HG02623 (cell line): Measurements from ENCODE around the gene PPFIA4.
"Not testable (repeated sequence)": the region's sequence is repeated elsewhere in the genome, so short reads cannot be mapped to it uniquely, and the experiment has no call there.

Source experiments
- ATAC-seq: cut with Tn5 transposase; IDR thresholded peaks from one replicate; pipeline ENCODE4 v1.9.1; 2021; ENCODE audit warnings: moderate library complexity; ENCODE audit not compliant: unreplicated experiment

PPFIA4 gene

GRCh38 chr1:203026031-203026665, at the start of gene PPFIA4:
PPFIA4 (plus strand) TSS chr1:203026491; CDS start chr1:203039009, 12,518 bp downstream.
- peak; percentile 70 for ATAC-seq

GRCh38 chr1:202976633-202977032, 49.7 kb upstream of the PPFIA4 start:
- no peak for ATAC-seq

- ATAC-seq, result no peak
Observed at GRCh38 chr1:202979459-202979858, 46.8 kb upstream of the PPFIA4 start.

GRCh38 chr1:202981939-202982338, 44.4 kb upstream of the PPFIA4 start:
- no peak for ATAC-seq

GRCh38 chr1:202982715-202983430, 43.4 kb upstream of the PPFIA4 start:
- no peak for ATAC-seq

DNA sequence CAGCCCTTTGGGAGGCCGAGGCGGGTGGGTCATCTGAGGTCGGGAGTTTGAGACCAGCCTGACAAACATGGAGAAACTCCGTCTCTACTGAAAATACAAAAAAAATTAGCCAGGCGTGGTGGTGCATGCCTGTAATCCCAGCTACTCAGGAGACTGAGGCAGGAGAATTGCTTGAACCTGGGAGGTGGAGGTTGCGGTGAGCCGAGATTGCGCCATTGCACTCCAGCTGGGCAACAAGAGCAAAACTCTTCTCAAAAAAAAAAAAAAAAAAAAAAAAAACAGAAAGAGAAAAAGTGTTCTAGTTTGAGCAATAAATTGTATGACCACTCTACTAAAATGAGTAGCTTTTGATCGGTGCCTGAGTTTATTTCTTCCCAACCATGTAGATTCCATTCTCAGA, 40.2 kb upstream of the PPFIA4 start:
- ATAC-seq, result not testable (repeated sequence)

DNA sequence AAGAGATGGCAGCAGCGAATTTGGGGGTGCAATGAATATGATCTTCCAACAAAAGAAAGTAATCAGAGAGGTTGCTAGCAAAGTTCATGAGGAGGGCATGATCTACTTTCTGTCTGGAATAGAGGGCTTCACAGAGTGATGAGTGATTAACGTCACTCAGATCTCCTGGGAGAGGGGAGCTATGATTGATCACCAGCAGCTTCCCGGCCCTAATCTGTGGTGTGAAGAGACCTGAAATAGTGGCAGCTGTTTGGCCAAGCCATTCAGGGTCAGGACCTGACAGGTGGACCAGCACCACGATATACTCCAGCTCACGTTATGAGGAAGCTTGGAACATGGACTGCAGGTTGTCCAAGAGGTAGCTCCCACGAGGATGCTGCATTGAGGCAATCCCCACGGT, 39.0 kb upstream of the PPFIA4 start:
- no peak for ATAC-seq

- ATAC-seq, result no peak
Observed at GRCh38 chr1:202987922-202988583, 38.2 kb upstream of the PPFIA4 start.

- ATAC-seq, result no peak
Observed at GRCh38 chr1:202989879-202990278, 36.4 kb upstream of the PPFIA4 start.

- no peak for ATAC-seq
Observed at GRCh38 chr1:202991112-202991511, 35.2 kb upstream of the PPFIA4 start.

DNA sequence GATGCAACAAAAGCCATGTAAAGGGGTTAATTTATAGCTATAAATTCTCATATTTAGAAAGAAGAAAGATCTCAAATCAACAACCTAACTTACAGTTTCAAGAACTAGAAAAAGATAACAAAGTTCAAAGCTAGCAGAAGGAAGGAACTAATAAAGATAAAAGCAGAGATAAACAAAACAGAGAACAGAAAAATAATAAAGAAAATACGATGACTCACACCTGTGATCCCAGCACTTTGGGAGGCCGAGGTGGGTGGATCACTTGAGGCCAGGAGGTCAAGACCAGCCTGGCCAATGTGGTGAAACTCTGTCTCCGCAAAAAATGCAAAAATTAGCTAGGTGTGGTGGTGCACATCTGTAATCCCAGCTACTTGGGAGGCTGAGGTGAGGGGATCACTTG, 31.5 kb upstream of the PPFIA4 start:
- no peak for ATAC-seq

DNA sequence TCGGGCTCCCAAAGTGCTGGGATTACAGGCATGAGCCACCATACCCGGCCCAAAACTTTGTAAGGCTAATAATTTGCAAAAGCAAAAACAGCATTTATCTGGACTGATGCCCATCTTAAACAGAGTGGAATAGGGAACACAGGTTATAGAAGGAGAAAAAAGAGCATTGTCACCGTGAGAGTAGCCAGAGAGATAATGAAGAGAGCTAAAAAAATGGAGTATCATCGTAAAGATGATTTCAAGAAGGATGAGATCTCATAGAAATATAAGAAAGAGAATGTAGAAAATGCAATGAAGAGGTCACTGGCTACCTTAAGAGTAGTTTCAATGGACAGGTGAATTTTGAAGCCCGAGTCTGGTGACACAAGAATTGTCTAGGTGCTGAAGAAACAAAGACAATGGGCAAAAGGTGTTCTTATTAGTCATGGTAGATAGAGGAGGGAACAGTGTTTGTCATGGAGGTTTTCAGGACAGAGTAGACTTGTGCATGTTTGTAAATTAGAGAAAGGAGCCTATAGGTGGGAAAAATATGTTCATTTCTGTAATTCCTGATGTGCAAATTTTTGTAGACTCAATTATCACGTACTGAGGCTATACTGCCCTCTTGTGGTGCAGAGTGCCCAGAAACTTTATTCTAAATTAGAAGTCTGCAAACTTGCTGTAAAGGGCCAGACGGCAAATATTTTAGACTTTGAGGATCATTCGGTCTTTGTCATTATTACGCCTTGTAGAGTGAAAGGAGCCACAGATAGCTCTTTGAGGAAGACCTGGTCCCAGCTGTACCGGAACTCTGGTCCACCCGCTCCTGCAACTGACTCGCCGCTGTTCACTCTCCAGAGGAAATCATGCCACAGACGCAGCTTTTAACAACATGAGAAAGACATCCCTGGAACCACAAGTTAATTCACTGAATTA, 27.2 kb upstream of the PPFIA4 start:
- ATAC-seq, result no peak

DNA sequence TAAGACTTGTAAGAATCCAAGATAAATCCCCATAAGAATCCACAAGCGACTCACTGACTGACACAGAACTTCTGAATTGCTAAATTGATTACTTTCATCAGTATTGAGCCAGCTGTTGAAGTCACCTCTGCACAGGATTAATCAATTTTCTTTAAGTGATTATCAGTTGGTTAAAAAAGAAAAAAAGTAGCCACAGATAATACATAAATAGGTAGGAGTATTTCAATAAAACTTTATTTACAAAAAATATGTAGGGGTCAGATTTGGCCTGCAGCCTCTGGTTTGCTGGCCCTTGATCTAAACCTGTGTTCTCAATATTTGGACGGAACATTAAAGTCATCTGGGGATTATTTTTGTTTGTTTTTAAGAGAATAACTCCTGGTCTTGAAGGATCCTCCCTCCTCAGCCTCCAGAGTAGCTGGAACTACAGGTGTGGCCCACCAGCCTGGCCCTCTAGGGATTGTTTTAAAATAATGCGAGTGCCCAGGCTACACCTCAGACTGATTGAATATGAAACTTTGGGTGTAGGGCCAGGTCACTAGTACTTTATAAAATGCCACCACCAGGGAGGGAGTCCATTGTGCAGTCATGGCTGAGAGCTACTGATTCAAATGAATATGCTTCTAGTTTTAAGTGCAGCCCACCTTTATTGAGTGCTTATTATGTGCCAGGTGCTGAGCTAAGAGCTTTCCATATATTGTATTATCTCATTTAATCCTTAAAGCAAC, 25.9 kb upstream of the PPFIA4 start:
- no peak for ATAC-seq

GRCh38 chr1:203001986-203002385, 24.3 kb upstream of the PPFIA4 start:
- ATAC-seq, result no peak

DNA sequence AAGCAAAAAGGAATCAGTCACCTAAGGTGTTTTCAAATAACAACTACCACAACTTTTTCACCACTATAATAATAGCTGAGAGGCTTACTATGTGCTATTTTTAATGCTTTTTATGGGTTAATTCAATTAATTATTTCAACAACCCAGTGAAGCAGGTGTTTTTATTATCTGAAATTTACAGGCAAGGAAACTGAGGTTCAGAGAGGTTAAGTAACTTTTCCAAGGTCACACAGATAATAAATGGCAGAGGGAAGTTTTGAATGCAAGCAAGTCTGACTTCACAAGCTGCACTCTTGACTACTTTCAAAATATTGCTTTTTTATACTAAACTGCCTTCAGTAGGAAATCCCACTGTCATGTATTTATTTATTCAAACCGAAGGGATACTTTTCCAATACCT, 23.3 kb upstream of the PPFIA4 start:
- no peak for ATAC-seq

DNA sequence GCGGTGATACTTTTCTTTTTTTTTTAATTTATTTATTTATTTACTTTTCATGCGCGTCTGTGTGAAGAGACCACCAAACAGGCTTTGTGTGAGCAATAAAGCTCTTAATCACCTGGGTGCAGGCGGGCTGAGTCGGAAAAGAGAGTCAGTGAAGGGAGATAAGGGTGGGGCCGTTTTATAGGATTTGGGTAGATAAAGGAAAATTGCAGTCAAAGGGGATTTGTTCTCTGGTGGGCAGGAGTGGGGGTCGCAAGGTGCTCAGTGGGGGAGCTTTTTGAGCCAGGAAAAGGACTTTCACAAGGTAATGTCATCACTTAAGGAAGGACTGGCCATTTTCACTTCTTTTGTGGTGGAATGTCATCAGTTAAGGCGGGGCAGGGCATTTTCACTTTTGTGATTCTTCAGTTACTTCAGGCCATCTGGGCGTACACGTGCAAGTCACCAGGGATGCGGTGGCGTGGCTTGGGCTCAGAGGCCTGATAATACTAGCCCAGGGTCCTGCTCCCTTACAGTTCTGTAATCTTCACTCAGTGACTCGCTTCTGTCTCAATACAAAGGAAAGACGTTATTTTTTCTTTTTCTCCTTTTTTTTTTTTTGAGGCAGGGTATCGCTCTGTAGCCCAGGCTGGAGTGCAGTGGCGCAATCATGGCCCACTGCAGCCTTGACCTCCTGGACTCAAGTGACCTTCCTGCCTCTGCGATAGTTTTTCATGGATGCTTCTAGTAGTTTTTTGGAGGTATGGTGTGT, 20.7 kb upstream of the PPFIA4 start:
- ATAC-seq, result not testable (repeated sequence)

- ATAC-seq, result peak; percentile 87
Observed at GRCh38 chr1:203006948-203007871, 19.1 kb upstream of the PPFIA4 start, which contains the start of gene TMEM183A. TMEM183A (plus strand) TSS chr1:203007374; CDS start chr1:203007466, 92 bp downstream.

DNA sequence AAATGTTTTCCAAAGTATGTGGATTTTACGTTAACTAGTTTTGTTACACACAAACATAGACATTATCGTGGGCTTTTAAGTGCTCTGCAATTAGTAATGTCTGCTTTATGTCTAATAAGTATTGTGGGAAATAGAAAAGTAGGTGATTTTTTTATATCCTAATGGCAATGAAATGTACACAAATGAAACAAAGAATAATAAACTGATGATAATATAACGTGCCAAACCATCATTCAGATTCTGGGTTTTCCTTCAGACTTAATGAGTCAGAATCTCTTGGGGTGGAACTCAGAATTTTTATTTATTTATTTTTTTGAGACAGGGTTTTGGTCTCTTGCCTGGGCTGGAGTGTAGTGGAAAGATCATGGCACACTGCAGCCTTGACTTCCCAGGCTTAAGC, 17.1 kb upstream of the PPFIA4 start:
- ATAC-seq, result no peak

DNA sequence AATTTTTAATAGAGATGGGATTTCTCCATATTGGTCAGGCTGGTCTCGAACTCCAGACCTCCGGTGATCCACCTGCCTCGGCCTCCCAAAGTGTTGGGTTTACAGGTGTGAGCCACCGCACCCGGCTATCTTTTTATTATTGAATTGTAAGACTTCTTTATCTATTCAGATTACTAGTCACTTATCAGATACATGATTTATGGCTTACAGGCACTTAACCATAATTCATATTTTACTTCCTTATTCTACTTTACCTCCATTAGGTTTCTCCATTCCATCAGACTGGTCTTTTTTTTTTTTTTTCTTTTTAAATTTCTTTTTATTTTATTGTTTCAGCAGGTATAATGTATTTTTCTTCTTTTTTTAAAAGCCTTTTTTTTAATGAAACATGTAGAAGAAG, 14.7 kb upstream of the PPFIA4 start:
- no peak for ATAC-seq
